Gastroesophageal sphincter (tissue), 3 donors: ENCODE data around the gene CFAP410.

ENCODE experiments used
- EP300 ChIP-seq: sonication (generic); formaldehyde crosslinking; IDR thresholded peaks from one replicate; pipeline ENCODE4 v1.6.1; 2017; ENCODE audit warnings: antibody characterized with exemption, mild to moderate bottlenecking
- POLR2A ChIP-seq, 2 donors: fragments of 450-650 bp; IDR thresholded peaks; one replicate each; pipeline ENCODE4 v1.6.1; 2017; ENCODE audit warnings: antibody characterized with exemption in 2 of 2, mild to moderate bottlenecking in 2 of 2, moderate library complexity in 1 of 2
- POLR2AphosphoS5 ChIP-seq: sonication (generic); formaldehyde crosslinking; IDR thresholded peaks from one replicate; pipeline ENCODE4 v1.6.1; 2017; ENCODE audit warnings: antibody characterized with exemption
- TF ChIP-seq, protein P1 (sequence below), 4 experiments: fragments of 200-600 bp in 2 of 4; fragments of 450-650 bp in 2 of 4; sonication (generic) in 1 of 4; IDR thresholded peaks; one replicate each; pipeline ENCODE4 v1.5.1; 2017 to 2019; ENCODE audit warnings: antibody characterized with exemption in 4 of 4, mild to moderate bottlenecking in 2 of 4, moderate library complexity in 2 of 4

- no peak for TF ChIP-seq POLR2AphosphoS5
- TF ChIP-seq, protein P1, sequence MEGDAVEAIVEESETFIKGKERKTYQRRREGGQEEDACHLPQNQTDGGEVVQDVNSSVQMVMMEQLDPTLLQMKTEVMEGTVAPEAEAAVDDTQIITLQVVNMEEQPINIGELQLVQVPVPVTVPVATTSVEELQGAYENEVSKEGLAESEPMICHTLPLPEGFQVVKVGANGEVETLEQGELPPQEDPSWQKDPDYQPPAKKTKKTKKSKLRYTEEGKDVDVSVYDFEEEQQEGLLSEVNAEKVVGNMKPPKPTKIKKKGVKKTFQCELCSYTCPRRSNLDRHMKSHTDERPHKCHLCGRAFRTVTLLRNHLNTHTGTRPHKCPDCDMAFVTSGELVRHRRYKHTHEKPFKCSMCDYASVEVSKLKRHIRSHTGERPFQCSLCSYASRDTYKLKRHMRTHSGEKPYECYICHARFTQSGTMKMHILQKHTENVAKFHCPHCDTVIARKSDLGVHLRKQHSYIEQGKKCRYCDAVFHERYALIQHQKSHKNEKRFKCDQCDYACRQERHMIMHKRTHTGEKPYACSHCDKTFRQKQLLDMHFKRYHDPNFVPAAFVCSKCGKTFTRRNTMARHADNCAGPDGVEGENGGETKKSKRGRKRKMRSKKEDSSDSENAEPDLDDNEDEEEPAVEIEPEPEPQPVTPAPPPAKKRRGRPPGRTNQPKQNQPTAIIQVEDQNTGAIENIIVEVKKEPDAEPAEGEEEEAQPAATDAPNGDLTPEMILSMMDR (IDR thresholded peaks at IDR 0.05), result no peak
- TF ChIP-seq EP300, result no peak
- no peak for TF ChIP-seq POLR2A (IDR thresholded peaks at IDR 0.05)
Observed at GRCh38 chr21:44296916-44297315, 42.3 kb downstream of the CFAP410 start.
